ENCODE data around the gene TMPRSS11E. TPM values are rescaled to one million over a fixed set of nuclear protein-coding genes. Genes with fewer than 3 reads are reported as not detected.

The TMPRSS11E gene
- total and polyA plus RNA-seq, 2 donors from 2014 or later, result 0.24 to 2.3 TPM

DNA sequence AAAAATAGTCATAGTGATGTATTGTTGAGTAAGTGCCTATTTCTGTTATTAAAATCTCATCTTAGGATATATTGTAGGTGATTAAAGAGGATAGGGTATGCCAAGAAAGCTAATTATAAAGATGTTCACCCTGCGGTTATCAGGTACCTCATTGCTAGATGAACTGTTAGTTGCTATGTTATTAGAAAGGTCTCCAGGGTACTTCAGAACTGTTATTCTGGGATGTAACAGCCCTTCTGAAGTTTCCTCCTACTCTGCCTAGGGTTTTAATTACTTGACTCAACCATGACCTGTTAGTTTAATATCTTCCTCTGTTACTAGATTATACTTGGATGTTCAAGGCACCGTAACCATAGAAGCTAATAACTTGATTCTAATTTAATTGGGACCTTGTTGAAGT, 15.4 kb downstream of the TMPRSS11E start:
- no peak overlapping the region for H3K27ac ChIP-seq (ENCODE audit: low read depth in 2 of 2, low read length in 2 of 2)
- FAIRE-seq, result no peak
- intact Hi-C loops (cut with DNase I), result no loop called here

DNA sequence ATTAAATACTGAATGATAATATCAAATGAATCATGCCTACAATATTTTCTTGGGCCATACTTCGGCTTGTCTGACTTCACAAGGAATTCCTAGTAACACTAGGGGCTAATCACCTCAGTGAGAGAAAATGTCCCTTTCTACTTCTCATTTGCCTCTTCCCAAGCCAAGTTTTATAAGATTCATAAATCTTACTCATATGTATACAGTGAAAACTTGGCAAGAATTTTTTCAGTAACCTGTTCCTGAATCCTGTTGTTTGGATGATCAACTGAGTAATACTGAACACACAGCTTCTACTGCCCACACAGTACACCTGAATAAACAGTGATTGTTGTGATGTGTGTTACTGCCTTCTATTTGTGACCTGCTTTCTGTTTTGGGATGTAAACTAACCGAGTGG, 16.5 kb downstream of the TMPRSS11E start:
- FAIRE-seq (no peak), DNase-seq (peak in 1 of 5 donors; percentile 4)
- TF ChIP-seq, protein P1, sequence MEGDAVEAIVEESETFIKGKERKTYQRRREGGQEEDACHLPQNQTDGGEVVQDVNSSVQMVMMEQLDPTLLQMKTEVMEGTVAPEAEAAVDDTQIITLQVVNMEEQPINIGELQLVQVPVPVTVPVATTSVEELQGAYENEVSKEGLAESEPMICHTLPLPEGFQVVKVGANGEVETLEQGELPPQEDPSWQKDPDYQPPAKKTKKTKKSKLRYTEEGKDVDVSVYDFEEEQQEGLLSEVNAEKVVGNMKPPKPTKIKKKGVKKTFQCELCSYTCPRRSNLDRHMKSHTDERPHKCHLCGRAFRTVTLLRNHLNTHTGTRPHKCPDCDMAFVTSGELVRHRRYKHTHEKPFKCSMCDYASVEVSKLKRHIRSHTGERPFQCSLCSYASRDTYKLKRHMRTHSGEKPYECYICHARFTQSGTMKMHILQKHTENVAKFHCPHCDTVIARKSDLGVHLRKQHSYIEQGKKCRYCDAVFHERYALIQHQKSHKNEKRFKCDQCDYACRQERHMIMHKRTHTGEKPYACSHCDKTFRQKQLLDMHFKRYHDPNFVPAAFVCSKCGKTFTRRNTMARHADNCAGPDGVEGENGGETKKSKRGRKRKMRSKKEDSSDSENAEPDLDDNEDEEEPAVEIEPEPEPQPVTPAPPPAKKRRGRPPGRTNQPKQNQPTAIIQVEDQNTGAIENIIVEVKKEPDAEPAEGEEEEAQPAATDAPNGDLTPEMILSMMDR (IDR thresholded peaks at IDR 0.05; ENCODE audit: borderline replicate concordance, extremely low read depth, insufficient read depth), result no peak
- Histone ChIP-seq H3K36me3 (ENCODE audit: control insufficient read depth in 2 of 3, insufficient read depth in 3 of 3, low read length in 3 of 3) (no peaks in the 10 kb centered on the region), H3K4me1 (ENCODE audit: control insufficient read depth in 2 of 3, insufficient read depth in 2 of 3, low read depth in 1 of 3, low read length in 3 of 3) (no peaks in the 10 kb centered on the region), H3K4me3 (ENCODE audit: low read length in 3 of 3) (no peak overlapping the region), H3K27me3 (ENCODE audit: control insufficient read depth, insufficient read depth, low read length) (no peaks in the 10 kb centered on the region), H3K27ac (ENCODE audit: low read depth in 2 of 2, low read length in 2 of 2) (no peak overlapping the region), H3K9me3 (ENCODE audit: control insufficient read depth in 2 of 3, insufficient read depth in 1 of 3, low read length in 3 of 3) (no peaks in the 10 kb centered on the region), H3K9ac (ENCODE audit: low read length in 3 of 3) (no peak overlapping the region)
- intact Hi-C loops (cut with DNase I), result no loop called here

More for the DNA sequence above, 15.4 kb downstream of the TMPRSS11E start:
- Histone ChIP-seq H3K4me3 (ENCODE audit: low read length in 3 of 3) (no peak overlapping the region), H3K4me1 (ENCODE audit: control insufficient read depth in 2 of 3, insufficient read depth in 2 of 3, low read depth in 1 of 3, low read length in 3 of 3) (no peaks in the 10 kb centered on the region), H3K36me3 (ENCODE audit: control insufficient read depth in 2 of 3, insufficient read depth in 3 of 3, low read length in 3 of 3) (no peaks in the 10 kb centered on the region), H3K9ac (ENCODE audit: low read length in 3 of 3) (no peak overlapping the region), H3K9me3 (ENCODE audit: control insufficient read depth in 2 of 3, insufficient read depth in 1 of 3, low read length in 3 of 3) (no peaks in the 10 kb centered on the region), H3K27me3 (ENCODE audit: control insufficient read depth, insufficient read depth, low read length) (no peaks in the 10 kb centered on the region)
- TF ChIP-seq, protein P1 (IDR thresholded peaks at IDR 0.05; ENCODE audit: borderline replicate concordance, extremely low read depth, insufficient read depth), result no peak
- peak in 1 of 5 donors; percentile 7 for DNase-seq

DNA sequence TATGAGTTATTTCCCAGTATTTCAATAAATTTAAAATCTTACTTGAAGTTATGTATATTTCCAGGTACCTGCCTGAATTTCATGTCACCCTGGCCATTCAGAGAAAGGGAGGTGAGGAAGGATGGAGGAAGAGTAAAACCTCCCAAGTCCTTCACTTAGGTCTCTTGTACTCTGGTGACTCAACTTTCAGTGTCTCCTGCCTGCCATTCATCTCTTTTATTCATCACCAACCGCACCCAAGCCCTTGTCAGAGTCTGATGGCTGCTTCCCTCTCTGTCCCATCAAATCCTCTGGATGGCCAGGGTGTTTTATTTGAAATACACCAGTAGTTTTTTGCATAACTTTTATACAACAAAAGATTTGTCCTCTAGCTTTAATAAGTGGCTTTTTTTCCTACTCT, 17.8 kb downstream of the TMPRSS11E start:
- Histone ChIP-seq H3K27me3 (ENCODE audit: control insufficient read depth, insufficient read depth, low read length) (no peaks in the 10 kb centered on the region), H3K9me3 (ENCODE audit: control insufficient read depth in 2 of 3, insufficient read depth in 1 of 3, low read length in 3 of 3) (no peaks in the 10 kb centered on the region), H3K4me1 (ENCODE audit: control insufficient read depth in 2 of 3, insufficient read depth in 2 of 3, low read depth in 1 of 3, low read length in 3 of 3) (no peaks in the 10 kb centered on the region), H3K27ac (ENCODE audit: low read depth in 2 of 2, low read length in 2 of 2) (no peak overlapping the region), H3K36me3 (ENCODE audit: control insufficient read depth in 2 of 3, insufficient read depth in 3 of 3, low read length in 3 of 3) (no peaks in the 10 kb centered on the region), H3K9ac (ENCODE audit: low read length in 3 of 3) (no peak overlapping the region), H3K4me3 (ENCODE audit: low read length in 3 of 3) (no peak overlapping the region)
- intact Hi-C loops (cut with DNase I), result no loop called here
- no peak for FAIRE-seq
- TF ChIP-seq, protein P1 (IDR thresholded peaks at IDR 0.05; ENCODE audit: borderline replicate concordance, extremely low read depth, insufficient read depth), result no peak
- DNase-seq, result no peak

DNA sequence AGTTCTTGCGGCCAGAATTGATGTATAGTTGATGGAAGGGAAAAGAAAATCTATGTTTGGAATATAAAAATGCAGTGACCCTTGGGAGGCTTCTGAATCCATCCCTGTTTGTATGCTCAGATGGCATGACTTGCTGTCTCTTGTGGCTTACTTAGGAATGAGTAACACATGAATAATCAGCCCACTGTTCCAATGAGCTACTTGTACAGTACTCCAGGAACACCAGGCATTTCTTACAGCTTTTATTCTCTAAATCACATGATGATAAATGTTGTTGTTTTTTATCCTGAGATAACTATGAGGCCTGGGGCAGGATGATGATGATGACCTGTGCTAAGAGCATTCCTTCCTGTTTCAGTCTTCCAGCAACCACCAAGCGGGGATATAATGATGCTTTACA, 18.9 kb downstream of the TMPRSS11E start:
- H3K9ac ChIP-seq (ENCODE audit: low read length in 3 of 3), result no peak overlapping the region
- H3K27ac ChIP-seq (ENCODE audit: low read depth in 2 of 2, low read length in 2 of 2), result no peak overlapping the region
- H3K36me3 ChIP-seq (ENCODE audit: control insufficient read depth in 2 of 3, insufficient read depth in 3 of 3, low read length in 3 of 3), result no peaks in the 10 kb centered on the region
- FAIRE-seq (no peak), DNase-seq (no peak)
- H3K4me3 ChIP-seq (ENCODE audit: low read length in 3 of 3), result no peak overlapping the region
- H3K27me3 ChIP-seq (ENCODE audit: control insufficient read depth, insufficient read depth, low read length), result no peaks in the 10 kb centered on the region
- H3K9me3 ChIP-seq (ENCODE audit: control insufficient read depth in 2 of 3, insufficient read depth in 1 of 3, low read length in 3 of 3), result no peaks in the 10 kb centered on the region
- no peaks in the 10 kb centered on the region for H3K4me1 ChIP-seq (ENCODE audit: control insufficient read depth in 2 of 3, insufficient read depth in 2 of 3, low read depth in 1 of 3, low read length in 3 of 3)
- intact Hi-C loops (cut with DNase I), result no loop called here
- TF ChIP-seq, protein P1 (IDR thresholded peaks at IDR 0.05; ENCODE audit: borderline replicate concordance, extremely low read depth, insufficient read depth), result no peak

Measured in kidney (tissue), 14 donors.